Measurements from ENCODE around the gene B4GALT5.
A peak's percentile ranks its signal among the peaks of the same experiment; 100 is the strongest.

Gene B4GALT5

DNA sequence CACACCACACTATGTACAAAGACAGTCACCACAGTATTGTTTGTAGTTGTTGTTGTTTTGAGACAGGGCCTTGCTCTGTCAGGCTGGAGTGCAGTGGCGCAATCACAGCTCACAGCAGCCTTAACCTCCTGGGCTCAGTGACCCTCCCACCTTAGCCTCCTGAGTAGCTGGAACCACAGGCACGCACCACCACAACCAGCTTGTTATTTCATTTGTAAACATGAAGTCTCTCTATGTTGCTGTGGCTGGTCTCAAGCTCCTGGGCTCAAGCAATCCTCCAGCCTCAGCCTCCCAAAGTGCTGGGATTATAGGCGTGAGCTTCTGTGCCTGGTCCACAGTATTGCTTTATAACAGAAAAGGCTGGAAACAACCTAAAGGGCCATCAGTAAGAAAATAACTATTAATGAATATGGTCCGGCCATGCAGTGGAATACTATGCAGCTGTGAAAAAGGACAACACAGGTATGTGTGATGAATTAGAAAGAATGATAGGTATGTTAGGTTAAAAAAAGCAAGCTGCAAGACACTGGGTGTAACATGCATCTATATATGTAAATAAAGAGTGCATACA is 115.8 kb downstream of the B4GALT5 start:
- DNase-seq = no peak

- peak; percentile 80 for DNase-seq
Measured at GRCh38 chr20:49595811-49596561, 117.7 kb downstream of the B4GALT5 start.

GRCh38 chr20:49595346-49595745 is 118.3 kb downstream of the B4GALT5 start:
- no peak for DNase-seq

DNA sequence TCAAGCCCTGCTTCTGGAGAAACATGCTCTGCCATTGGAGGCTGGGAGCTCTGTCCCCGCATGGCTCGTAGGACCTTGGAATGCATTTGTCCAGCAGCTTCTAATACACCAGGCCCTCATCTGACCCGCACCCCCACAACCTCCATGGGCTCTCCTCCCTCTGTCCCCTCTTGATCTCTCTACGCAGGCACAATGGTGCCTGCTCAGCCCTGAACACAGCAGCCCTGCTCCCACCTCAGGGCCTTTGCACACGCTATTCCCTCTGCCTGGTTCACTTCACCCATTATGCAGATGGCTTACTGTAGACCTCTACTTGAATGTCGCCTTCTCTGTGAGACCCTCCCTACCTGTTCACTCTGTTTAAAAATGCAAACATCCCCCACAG is 118.8 kb downstream of the B4GALT5 start:
- no peak for DNase-seq

DNA sequence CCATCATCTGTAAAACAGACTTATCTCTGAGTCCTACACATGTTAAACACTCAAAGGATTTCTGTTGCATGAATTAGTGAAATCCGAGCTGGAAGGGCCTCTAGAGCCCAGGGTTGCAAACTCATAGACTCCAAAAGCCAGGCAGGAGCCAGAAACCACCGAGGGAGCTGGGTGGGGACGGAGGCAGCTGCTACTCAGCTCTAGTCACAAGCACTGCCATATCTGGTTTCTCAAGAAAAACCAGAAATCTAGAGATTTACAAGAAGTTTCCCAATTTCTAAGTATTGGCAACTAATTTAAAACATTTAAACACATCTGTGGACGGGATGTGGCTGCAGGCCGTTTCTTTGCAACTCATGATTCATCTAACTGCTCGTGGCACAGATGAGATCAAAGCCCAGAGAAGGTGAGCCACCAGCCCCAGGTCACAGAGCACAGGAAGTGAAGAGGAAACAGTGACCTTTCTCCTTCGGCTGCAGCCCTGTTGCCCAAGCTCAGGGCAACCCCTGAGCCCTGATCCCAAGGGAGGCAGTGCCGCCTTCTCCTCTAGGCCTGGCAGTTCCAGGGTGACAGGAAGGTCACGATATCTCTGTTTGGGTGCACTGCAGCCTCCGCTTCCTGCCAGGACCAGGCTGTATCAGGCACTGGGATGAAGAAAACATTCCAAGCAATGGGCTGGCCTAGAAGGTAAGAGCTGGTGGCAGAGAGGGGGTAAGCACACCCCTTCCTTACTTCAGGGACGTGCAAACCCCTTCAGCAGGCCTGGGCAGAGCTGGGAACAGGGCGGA is 119.3 kb downstream of the B4GALT5 start:
- peak; percentile 83 for DNase-seq

DNA sequence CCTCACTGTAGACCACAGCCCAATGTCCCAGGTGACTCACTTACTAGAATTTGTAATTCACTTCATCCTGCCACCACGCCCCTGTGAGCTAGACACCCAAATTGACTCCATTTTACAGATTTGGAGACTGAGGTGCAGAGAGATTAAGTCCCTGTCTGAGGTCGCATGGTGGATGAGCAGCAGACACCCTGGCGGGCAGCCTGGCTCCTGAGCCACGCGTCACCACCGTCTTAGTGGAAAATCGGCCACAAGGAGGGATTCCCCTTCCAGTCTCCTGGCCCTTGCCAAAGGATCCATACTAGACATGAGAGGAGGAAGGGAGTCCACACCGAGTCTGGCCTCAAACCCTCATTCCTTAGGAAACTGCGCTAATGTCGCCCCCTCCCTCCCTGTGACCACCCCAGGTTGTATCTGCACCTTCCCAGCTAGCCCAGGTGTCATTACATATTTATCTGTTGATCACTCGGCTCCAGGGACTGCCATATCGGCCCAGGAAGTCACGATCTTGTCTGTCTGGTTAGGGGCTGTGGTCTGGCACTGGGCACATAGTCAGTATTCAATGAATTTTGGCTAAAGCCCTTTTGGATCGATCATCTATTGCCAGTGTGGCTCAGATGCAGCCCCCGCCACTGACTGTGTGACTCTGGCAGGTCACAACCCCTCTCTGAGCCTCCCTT is 120.1 kb downstream of the B4GALT5 start:
- DNase-seq = no peak

DNA sequence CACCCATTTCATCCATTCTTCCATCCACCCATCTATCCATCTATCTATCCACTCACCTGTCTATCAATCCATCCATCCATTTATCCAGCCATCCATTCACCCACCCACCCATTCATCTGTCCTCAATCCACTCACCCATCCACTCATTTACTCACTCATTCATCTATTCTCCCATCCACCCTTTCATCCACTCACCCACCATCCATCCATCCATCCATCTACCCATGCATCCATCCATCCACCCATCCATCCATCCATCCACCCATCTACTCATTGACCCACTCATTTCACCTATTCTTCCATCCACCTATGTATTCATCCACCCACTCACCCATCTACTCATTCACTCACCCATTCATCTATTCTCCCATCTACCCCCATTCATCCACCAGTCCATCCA is 121.6 kb downstream of the B4GALT5 start:
- DNase-seq = no peak

- DNase-seq = peak; percentile 29
Measured at GRCh38 chr20:49591217-49591865, 122.3 kb downstream of the B4GALT5 start.

DNA sequence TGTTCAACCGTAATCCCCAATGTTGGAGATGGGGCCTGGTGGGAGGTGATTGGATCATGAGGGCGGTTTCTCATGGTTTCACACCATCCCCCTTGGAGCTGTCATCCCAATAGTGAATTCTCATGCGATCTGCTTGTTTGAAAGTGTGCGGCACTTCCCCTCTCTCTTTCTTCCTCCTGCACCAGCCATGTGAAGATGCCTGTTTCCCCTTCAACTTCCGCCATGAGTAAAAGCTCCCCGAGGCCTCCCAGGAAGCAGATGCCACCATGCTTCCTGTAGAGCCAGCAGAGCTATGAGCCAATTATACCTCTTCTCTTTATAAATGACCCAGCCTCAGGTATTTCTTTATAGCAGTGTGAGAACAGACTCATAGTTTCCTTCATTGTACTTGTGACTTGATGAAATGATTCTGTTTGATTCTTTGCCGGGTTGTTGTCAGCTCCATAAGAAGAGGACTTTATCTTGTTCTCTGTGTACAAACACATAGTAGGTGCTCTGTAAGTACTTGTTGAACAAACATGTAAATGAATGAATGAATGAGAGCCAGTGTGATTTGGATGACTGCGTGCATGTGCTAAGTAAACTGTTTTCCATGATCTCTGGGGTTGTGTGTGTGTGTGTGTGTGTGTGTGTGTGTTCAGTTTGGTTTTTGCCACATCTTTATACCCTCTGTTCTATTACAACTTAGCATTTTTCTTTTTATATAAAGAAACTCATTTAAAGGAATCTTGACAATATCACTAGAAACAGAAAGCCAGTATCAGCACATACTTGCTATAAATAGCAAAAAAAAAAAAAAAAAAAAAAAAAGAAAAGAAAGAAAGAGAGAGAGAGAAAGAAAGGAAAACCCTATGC is 123.3 kb downstream of the B4GALT5 start:
- DNase-seq = no peak

GRCh38 chr20:49589747-49590146 is 123.9 kb downstream of the B4GALT5 start:
- DNase-seq = no peak

DNA sequence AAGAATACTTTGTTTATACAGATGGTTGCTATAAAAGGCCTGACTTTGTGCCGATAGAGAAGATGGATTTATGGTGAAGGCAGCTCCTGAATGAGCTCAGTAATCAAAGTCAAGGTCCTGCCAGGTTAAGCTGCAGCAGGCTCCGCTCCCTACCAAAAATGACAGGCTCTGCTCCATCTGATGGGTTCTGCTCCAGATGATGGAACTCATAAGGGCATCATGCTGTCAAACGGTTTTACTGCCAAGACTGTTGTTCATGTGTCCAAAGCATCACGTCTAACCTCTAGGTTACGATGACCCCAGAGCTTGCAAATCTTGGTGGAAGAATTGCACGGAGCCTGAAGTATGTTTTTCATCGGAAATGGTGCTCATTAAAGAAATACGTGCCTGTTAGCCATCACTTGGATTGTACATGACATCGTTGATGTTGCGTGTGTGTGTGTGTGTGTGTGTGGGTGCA is 126.5 kb downstream of the B4GALT5 start:
- DNase-seq = no peak

DNA sequence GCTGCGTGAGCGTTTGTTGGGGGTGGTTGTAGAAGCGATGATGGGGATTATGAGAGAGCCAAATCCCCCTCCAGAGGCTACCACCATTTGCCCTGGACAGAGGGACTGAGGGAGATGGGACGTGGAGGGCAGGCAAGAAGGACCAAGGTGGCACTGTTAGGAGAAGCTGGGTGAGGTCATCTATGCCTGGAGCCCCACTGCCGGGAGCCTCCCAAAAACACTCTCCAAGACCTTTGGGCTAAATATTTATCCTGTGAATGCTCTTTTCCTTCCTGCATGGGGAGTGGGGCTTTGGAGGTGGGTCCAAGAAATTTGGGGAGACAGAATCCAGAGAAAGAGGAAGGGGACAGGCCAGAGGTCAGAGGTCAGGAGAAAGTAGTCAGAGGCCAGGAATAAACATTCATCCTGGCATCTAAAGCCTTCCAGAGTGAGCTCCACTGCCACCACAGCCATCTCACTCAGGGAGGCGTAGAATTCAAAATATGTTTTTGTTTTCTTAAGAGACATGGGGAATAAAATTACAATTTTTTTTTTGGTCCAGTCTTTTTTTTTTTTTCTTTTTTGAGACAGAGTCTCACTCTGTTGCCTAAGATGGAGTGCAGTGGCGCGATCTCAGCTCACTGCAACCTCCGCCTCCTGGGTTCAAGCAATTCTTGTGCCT is 128.0 kb downstream of the B4GALT5 start:
- no peak for DNase-seq

DNA sequence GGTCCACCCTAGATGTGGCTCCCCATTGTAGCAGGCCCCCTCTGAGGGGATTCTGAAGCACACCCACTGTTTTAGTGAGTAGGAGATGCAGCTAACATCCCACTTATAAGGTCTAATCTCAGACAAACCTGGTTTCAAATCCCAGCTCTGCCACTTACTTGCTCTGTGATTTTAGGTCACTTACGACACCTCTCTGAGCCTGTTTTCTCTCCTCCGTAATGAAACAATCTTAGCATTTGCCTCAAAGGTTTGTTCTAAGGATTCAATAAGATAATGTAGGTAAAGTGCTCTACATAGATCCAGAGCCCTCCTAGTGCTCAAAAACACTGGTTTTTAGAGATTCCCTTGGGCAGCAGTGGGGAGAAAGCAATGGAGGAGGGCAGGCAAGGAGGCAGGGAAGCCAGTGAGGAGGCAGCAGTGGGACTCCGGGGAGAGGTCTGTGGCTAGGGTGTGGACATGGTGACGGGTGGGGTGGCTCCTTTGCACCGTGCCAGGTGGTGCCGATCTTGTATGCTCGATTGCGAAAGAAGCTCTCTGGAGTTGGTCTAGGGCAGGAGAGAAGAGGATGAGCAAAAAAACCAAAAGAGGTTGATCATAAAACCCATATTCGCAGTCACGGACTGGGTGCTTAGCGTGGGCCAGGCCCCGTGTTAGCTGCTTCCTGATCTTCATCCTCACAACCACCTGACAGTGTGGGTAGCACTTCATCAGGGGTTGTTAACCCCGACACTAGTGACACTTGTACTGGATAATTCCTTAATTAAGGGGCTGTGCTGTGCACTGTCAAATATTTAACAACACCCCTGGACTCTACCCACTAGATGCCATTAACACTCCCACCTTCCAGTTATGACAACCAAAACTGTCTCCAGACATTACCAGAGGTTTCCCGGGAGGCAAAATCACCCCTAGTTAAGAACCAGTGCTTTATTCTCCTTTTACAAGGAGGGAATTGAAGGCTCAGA is 129.0 kb downstream of the B4GALT5 start:
- no peak for DNase-seq

GRCh38 chr20:49583669-49584417 is 129.8 kb downstream of the B4GALT5 start:
- DNase-seq = no peak

GRCh38 chr20:49583343-49583668 is 130.4 kb downstream of the B4GALT5 start:
- no peak for DNase-seq

Measured in stimulated activated naive CD4-positive, alpha-beta T cell treated with Interleukin-2 at 50 U/mL for 16 hours (primary cell).